Neuron (in vitro differentiated cells): ENCODE measurements around the gene LIPT2.
"Not testable (repeated sequence)": the region's sequence is repeated elsewhere in the genome, so short reads cannot be mapped to it uniquely, and the experiment has no call there.

Experiments used
- H2AFZ ChIP-seq: one replicate; pipeline ENCODE4 v1.6.1; 2013; ENCODE audit warnings: low read depth, mild to moderate bottlenecking, inconsistent platforms, low read length, moderate library complexity
- H3K27me3 ChIP-seq: one replicate; pipeline ENCODE4 v1.6.1; 2013; ENCODE audit warnings: low read length; ENCODE audit not compliant: insufficient read depth
- H3K36me3 ChIP-seq: one replicate; pipeline ENCODE4 v1.6.1; 2013; ENCODE audit warnings: low read length; ENCODE audit not compliant: insufficient read depth
- H3K4me1 ChIP-seq: one replicate; pipeline ENCODE4 v1.6.1; 2013; ENCODE audit warnings: low read length; ENCODE audit not compliant: insufficient read depth
- H3K4me3 ChIP-seq: 2 replicates; pipeline ENCODE4 v1.5.1; 2013; ENCODE audit warnings: mild to moderate bottlenecking, low read length, moderate library complexity
- H3K9me3 ChIP-seq: one replicate; pipeline ENCODE4 v1.6.1; 2013; ENCODE audit warnings: low read length

The LIPT2 gene

DNA sequence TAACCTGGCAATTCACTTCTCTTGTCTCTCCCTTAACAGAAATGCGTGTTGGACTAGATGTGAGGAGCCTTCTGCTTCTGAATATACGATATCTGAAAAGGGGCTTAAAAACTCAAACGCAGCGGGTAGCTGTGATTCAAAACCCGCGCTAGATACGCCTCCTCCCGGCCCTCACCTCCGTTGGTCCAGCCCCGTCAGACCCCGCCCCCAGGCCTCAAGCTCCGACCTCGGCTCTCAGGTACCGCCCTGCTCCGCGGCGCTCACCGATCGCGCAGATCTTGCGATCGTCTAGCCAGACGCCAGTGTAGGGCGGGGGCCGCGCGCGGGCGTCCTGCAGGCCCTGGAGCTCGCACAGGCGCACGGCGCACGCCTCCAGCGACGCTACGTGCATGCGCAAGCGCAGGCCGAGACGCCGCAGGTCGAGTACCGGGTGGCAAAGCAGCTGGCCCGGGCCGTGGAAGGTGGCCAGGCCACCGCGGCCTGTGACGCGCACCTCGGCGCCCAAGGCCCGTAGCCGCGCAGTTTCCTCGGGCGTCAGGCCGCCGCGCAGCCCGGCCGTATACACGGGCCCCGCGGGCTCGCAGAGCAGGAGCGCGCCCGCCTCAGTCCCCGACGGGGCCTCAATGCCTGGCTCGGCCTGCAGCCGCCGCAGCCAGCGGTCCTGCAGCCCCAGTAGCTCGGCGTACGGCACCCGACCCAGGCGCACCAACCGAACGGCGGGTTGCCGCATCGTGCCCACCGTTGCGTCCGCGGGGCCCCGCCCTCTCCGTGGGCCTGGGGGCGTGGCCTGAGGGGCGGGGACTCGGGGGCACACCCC lies at the start of gene LIPT2:
TSS of gene LIPT2 (minus strand) at position 751 of the 817 bp plus-strand sequence. CDS start at position 730, 21 bp downstream.
- Histone ChIP-seq H3K4me3 (peak within 1 kb of the TSS; percentile 83), H3K36me3 (no peaks in the 10 kb centered on the region), H3K4me1 (peaks cover 8% of the 10 kb centered on the region), H2AFZ (peak within 1 kb of the TSS; percentile 87), H3K9me3 (no peaks in the 10 kb centered on the region), H3K27me3 (no peaks in the 10 kb centered on the region)

DNA sequence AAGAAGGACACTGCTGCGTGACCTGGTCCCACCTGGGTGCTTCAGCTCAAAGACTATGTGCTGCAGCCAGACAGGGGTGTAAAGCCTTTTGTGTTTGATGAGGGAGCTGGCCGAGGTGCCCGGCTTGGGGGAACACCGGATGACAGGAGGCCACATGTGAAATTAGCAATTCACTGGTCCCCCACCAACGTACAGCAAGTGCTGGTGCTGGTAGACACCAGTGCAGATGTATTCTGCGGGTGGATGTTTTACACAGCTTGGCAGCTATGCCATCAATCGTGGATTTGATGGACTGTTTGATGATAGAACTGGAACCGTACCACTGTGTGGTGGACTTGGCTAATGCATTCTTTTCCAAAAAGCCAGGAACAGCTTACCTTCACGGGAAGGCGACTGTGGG lies 47.9 kb upstream of the LIPT2 start:
- Histone ChIP-seq H3K9me3 (peaks cover 12% of the 10 kb centered on the region), H3K4me1 (no peaks in the 10 kb centered on the region), H3K4me3 (no peak overlapping the region), H3K27me3 (no peaks in the 10 kb centered on the region), H3K36me3 (no peaks in the 10 kb centered on the region), H2AFZ (no peak overlapping the region)

DNA sequence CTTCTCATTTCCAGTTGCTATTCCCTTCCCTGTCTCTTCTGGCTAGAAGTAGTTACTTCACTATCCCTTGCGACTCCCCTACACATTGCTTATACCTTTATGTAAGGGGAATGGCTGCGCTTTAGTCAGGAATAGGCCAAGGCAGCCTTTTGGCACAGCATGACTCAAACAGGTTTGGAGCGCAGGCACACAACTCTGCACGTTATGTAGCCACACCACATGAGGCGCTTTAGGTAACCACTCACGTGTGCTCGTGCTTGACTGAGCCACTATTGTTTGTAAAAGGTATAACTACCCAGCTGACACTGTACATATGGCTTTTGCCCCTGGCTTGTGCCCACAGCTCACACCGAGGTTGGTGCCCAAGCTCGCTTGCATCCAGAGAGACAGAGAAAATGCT lies 46.7 kb upstream of the LIPT2 start:
- Histone ChIP-seq H2AFZ (no peak overlapping the region), H3K9me3 (peaks cover 12% of the 10 kb centered on the region), H3K27me3 (no peaks in the 10 kb centered on the region), H3K36me3 (no peaks in the 10 kb centered on the region), H3K4me1 (no peaks in the 10 kb centered on the region), H3K4me3 (no peak overlapping the region)

DNA sequence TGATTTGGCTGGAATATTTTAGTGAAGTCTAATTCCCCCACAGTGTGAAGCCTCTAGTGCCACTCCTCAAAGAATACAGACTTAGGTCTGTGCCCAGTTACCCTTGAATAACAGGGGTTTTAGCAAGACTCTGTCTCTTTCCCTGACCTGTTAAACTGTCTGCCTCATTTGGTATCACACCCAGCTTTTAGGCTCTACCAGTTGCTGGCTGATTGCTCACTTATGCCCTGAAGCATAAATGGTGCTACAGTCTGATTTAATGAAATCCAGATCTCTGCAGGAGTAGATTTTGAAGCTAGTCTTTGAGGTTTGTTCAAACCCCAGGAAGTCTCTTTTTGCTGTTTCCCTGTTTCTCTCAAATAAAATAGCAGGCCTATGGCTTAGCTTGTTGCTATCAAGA lies 45.2 kb upstream of the LIPT2 start:
- no peak overlapping the region for H2AFZ ChIP-seq
- no peaks in the 10 kb centered on the region for H3K4me1 ChIP-seq
- peaks cover 5% of the 10 kb centered on the region for H3K9me3 ChIP-seq
- no peaks in the 10 kb centered on the region for H3K27me3 ChIP-seq
- no peaks in the 10 kb centered on the region for H3K36me3 ChIP-seq
- H3K4me3 ChIP-seq, result no peak overlapping the region

DNA sequence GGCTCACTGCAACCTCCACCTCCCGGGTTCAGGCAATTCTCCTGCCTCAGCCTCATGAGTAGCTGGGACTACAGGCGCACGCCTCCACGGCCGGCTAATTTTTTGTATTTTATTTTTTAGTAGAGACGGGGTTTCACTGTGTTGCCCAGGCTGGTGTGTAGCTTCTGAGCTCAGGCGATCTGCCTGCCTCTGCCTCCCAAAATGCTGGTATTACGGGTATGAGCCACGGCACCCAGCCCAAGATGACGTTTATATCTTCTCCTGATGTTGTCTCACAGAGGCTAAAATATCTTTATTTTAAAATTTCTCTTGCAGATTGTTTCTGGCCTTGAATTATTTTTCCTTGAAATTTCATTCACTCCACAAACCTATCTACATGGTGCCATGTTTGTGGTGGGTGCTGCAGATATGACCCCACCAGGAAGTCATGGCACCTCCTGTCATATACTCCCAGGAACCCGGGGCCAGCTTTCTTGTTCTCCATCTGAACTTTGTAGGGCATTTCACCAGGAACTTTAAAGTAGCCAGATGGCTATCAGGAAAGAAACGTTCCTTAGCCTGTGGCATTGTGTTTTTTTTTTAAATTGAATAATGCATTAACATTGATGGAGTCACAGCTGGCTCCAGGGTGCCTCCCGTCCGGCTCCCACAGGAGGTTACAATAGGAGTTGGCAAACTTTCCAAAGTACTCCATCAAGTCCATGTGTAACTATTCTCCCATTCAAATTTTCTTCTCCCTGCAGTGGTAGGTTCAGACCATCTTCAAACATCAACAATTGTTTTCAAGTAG lies 42.0 kb upstream of the LIPT2 start:
- Histone ChIP-seq H3K4me3 (no peak overlapping the region), H3K27me3 (no peaks in the 10 kb centered on the region), H2AFZ (no peak overlapping the region), H3K4me1 (no peaks in the 10 kb centered on the region), H3K36me3 (no peaks in the 10 kb centered on the region), H3K9me3 (peaks cover under 1% of the 10 kb centered on the region)

DNA sequence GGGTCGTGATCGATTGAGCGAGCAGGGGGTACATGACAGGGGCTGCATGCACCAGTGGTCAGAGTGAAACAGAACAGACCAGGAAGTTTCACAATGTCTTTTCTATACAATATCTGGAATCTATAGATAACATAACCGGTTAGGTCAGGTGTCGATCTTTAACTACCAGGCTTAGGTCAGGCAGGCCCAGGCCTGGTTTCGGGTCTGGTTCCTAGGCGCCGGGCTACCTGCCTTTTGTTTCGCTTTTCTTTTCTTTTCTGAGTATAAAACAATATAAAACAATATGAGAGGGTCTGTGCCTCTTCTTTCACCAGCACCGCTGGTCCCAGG lies 41.4 kb upstream of the LIPT2 start:
- not testable (repeated sequence) for H3K4me3 ChIP-seq, H3K27me3 ChIP-seq, H3K36me3 ChIP-seq, H3K9me3 ChIP-seq, H3K4me1 ChIP-seq, H2AFZ ChIP-seq

DNA sequence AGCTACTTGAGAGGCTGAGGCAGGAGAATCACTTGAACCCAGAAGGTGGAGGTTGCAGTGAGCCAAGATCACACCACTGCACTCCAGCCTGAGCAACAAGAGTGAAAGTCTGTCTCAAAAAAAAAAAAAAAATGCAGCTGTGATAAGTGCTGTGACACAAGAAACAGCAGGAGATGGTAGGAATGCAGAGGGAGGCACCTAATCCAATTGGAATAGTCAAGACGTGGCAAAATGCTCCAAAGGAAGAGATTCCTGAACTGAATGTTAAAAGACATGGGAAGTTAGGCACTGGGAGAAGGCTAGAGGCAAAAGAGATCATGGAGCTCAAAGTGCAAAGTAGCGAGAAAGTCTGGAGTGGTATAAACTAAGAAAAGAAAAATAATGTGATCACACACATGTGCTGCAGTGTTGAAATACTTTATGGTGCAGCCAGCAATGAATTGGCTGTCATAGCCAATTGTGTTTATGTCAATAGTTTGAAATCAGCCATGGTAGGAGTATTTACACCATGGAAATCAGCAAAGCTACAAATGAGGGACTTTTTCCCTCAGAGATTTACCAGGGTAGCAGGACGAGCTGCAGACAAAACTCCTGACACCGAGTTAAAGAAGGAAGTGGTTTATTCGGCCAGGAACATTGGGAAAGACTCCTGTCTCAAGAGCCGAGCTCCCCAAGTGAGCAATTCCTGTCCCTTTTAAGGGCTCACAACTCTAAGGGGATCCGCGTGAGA lies 40.9 kb upstream of the LIPT2 start:
- Histone ChIP-seq H3K27me3 (no peaks in the 10 kb centered on the region), H3K4me3 (no peak overlapping the region), H2AFZ (no peak overlapping the region), H3K9me3 (no peaks in the 10 kb centered on the region), H3K4me1 (no peaks in the 10 kb centered on the region), H3K36me3 (no peaks in the 10 kb centered on the region)

DNA sequence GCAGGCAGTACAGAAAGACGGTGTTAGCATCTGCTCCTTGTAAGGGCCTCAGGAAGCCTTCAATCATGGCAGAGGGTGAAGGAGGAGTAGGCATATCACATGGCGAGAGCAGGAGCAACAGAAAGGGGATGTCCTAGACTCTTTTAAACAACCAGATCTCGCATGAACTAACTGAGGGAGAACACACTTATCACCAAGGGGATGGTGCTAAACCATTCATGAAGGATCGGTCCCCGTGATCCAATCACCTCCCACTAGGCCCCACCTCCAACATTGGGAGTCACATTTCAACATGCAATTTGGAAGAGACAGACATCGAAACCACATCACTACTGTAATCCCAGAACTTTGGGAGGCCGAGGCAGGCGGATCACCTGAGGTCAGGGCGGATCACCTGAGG lies 39.9 kb upstream of the LIPT2 start:
- H3K4me3 ChIP-seq, result no peak overlapping the region
- H3K9me3 ChIP-seq, result no peaks in the 10 kb centered on the region
- no peak overlapping the region for H2AFZ ChIP-seq
- H3K27me3 ChIP-seq, result no peaks in the 10 kb centered on the region
- H3K4me1 ChIP-seq, result no peaks in the 10 kb centered on the region
- H3K36me3 ChIP-seq, result no peaks in the 10 kb centered on the region

DNA sequence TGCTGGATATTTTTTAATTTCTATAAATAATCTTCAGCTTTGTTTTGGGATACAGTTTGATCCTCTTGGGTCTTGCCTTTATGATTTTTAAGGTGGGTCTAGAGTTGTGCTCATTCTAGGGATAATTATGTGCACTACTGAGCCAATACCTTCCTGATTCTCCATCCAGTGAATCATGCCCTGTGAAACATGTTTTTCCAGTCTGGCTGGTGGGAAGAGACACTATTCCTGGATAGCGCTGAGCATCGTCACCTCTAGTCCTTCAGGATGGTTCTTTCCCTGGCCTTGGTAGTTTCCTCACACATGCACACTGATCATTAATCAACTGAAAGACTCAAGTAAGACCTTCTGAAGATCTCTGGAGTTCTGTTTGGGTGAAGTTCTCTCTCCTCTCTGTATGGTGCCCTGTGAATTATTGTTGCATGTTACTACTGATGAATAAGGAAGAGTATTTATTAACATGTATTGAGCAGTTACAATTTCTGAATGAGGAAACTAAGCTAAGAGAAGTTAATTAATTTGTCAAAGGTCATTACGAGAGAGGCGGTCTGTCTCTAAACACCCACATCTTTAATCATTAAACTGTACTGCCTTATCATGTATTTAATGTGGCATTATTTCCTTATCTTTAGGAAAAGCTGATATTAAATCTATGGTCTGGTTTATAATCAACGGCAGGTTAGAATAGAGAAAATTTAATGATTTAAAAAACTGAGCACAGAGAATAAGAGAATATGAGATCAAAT lies 39.1 kb upstream of the LIPT2 start:
- Histone ChIP-seq H3K36me3 (no peaks in the 10 kb centered on the region), H3K4me1 (no peaks in the 10 kb centered on the region), H3K4me3 (no peak overlapping the region), H3K9me3 (no peaks in the 10 kb centered on the region), H2AFZ (no peak overlapping the region), H3K27me3 (no peaks in the 10 kb centered on the region)

DNA sequence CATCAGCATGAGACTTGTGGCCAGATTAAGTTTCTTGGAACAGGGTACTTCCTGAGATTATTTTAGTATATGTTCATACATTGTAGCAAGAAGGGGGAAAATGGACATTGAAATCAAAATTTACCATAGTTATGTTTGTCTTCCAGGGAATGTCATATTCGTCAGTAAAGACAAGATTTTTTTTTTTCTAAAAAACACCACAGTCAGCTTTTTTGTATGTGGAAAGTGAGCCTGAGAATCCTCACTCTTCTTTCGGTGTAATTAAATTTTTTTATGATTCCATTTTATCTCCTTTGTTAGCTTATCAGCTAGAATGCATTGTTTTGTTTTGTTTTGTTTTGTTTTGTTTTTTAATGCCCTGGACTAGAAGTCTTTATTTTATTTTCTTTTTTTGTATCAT lies 31.5 kb upstream of the LIPT2 start:
- H3K27me3 ChIP-seq, result peaks cover 4% of the 10 kb centered on the region
- no peaks in the 10 kb centered on the region for H3K9me3 ChIP-seq
- H3K4me1 ChIP-seq, result no peaks in the 10 kb centered on the region
- no peaks in the 10 kb centered on the region for H3K36me3 ChIP-seq
- H3K4me3 ChIP-seq, result no peak overlapping the region
- H2AFZ ChIP-seq, result no peak overlapping the region

DNA sequence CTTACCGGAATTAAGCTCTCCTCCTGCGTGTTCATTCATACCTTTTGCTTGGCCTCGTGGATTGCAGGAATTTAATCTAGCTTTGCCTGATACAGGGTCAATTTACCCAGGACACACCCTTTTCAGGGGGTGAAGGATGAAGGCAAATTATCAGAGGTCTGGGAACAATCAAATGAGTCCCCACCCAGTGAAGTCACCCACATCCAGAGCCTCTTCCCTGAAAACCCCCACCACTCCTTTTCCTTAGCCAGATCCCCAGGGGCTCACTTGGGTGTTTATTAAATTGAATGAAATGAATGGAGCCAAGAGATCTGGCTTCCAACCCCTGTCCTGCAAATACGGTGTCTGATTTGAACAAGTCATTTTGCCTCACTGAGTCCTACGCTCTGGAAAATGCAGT lies 31.0 kb upstream of the LIPT2 start:
- Histone ChIP-seq H3K4me1 (no peaks in the 10 kb centered on the region), H3K36me3 (no peaks in the 10 kb centered on the region), H3K27me3 (peaks cover 8% of the 10 kb centered on the region), H2AFZ (no peak overlapping the region), H3K4me3 (no peak overlapping the region), H3K9me3 (no peaks in the 10 kb centered on the region)

DNA sequence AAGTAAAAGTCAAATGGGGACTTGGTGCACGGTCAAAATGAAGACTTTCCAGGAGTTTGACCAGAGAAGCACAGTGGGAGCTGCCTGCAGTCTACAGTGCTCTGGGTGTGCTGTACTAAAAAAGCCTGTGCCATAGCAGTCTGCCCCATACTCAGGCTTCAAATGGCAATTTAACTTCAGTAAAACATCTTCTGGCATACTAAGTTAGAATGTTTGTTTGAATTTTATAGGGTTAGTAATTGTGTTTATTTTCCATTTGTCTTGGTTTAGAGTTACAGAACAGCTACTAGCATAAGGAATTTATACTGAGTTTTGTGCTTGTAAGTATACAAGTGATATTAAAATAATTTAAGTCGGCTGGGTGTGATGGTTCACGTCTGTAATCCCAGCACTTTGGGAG lies 29.3 kb upstream of the LIPT2 start:
- H3K4me1 ChIP-seq, result no peaks in the 10 kb centered on the region
- H3K36me3 ChIP-seq, result no peaks in the 10 kb centered on the region
- H3K9me3 ChIP-seq, result no peaks in the 10 kb centered on the region
- no peak overlapping the region for H2AFZ ChIP-seq
- H3K27me3 ChIP-seq, result peaks cover 8% of the 10 kb centered on the region
- no peak overlapping the region for H3K4me3 ChIP-seq
